ENCODE data around the gene PPP1R27.

GRCh38 chr17:81823820-81824550, 10.9 kb downstream of the PPP1R27 start:
- TF ChIP-seq CTCF (IDR thresholded peaks at IDR 0.05), result no peak
- TF ChIP-seq POLR2A (IDR thresholded peaks at IDR 0.05), result no peak
